GM18498 (cell line): ENCODE results near the gene LRPPRC.

Source experiments
- ATAC-seq: cut with Tn5 transposase; IDR thresholded peaks from one replicate; pipeline ENCODE4 v1.9.1; 2021; ENCODE audit warnings: mild to moderate bottlenecking, moderate library complexity; ENCODE audit not compliant: unreplicated experiment

LRPPRC gene

GRCh38 chr2:43980902-43981301, 14.9 kb downstream of the LRPPRC start:
- ATAC-seq = no peak

- no peak for ATAC-seq
Measured at GRCh38 chr2:43977677-43978375, 18.0 kb downstream of the LRPPRC start.

- no peak for ATAC-seq
Measured at GRCh38 chr2:43960921-43961320, 34.9 kb downstream of the LRPPRC start.

- ATAC-seq = no peak
Measured at GRCh38 chr2:43958397-43959275, 37.2 kb downstream of the LRPPRC start.

GRCh38 chr2:43950383-43951008, 45.3 kb downstream of the LRPPRC start:
- ATAC-seq = no peak

- ATAC-seq = no peak
Measured at GRCh38 chr2:43948370-43948769, 47.4 kb downstream of the LRPPRC start.

GRCh38 chr2:43946685-43947084, 49.1 kb downstream of the LRPPRC start:
- ATAC-seq = no peak

GRCh38 chr2:43945439-43945838, 50.4 kb downstream of the LRPPRC start:
- no peak for ATAC-seq

GRCh38 chr2:43944915-43945314, 50.9 kb downstream of the LRPPRC start:
- ATAC-seq = no peak

GRCh38 chr2:43943809-43944452, 51.9 kb downstream of the LRPPRC start:
- no peak for ATAC-seq

GRCh38 chr2:43943323-43943722, 52.5 kb downstream of the LRPPRC start:
- no peak for ATAC-seq

GRCh38 chr2:43942881-43943280, 52.9 kb downstream of the LRPPRC start:
- ATAC-seq = no peak

- ATAC-seq = no peak
Measured at GRCh38 chr2:43941966-43942365, 53.8 kb downstream of the LRPPRC start.

- ATAC-seq = no peak
Measured at GRCh38 chr2:43941359-43941758, 54.4 kb downstream of the LRPPRC start.

- no peak for ATAC-seq
Measured at GRCh38 chr2:43939695-43940256, 56.0 kb downstream of the LRPPRC start.

GRCh38 chr2:43937269-43937820, 58.4 kb downstream of the LRPPRC start:
- no peak for ATAC-seq

GRCh38 chr2:43934567-43934966, 61.2 kb downstream of the LRPPRC start:
- ATAC-seq = no peak

GRCh38 chr2:43931293-43931692, 64.5 kb downstream of the LRPPRC start:
- no peak for ATAC-seq

GRCh38 chr2:43927442-43927841, 68.3 kb downstream of the LRPPRC start:
- ATAC-seq = no peak

GRCh38 chr2:43925431-43925830, 70.4 kb downstream of the LRPPRC start:
- no peak for ATAC-seq

- no peak for ATAC-seq
Measured at GRCh38 chr2:43924463-43924862, 71.3 kb downstream of the LRPPRC start.
